ENCODE results near the gene ICE1.
"Not testable (repeated sequence)": the region's sequence is repeated elsewhere in the genome, so short reads cannot be mapped to it uniquely, and the experiment has no call there.

ICE1 gene, protein sequence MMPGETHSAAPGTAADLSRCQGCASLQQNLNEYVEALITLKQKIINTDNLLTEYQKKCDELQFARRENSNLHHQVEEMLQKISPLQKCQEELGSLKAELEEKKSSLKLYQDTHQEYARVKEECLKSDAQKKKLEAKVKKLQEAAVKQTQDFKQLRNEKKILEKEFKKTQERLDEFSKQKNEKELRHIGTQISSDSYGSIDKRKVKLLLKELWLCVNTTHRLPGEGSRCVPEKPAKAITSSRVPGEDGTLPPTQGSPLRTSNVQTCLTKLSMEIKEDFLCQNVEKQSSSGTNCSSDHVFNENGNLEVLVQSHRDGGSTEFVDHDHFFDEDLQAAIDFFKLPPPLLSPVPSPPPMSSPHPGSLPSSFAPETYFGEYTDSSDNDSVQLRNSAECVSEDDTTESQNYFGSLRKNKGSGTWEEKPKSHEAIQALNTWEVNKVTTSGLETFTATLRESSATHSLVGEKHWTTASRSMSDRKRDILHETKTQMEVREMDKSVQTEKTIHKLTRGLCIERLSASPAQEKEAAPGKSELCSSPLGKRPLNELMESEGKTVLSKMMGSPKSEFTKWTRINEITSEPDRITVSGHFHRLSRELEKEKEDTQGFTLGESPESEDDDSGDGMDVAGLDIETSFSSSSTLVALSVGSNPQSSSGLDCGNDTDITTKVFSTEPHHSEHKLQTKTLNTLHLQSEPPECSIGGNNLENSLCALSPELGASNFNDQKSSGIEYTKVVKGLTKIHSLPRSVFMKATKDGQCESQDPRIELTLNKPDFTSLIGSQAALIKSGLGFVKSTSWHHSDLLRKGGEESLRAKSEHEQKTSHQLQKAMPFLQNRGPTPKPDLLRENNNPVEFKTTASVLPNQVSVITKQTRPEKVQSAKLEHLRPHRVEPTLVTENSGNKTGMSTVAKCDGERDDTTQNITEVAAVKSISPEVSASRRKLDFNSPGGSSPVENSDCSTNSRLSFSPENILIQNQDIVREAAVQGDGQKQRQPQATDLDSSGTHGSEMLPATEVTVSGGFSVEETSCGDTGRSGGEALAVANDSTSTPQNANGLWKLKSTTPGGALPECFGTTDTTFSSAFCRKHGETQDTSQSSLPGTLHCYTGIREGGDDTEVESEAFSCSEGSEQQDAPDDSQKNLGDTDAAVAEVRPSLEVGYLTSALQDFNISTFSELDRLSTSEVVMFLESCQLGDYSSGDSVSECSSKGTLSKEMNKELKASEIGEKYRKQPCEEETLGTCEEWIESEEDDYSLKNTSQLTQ (N-terminal part only)

GRCh38 chr5:5421961-5422818 lies at the start of gene ICE1:
ICE1 (plus strand) TSS chr5:5422677; CDS start chr5:5422916, 239 bp downstream.
- peak; percentile 96 to 98 for DNase-seq

- DNase-seq, result no peak
Observed at GRCh38 chr5:5372930-5373329, 49.5 kb upstream of the ICE1 start.

DNA sequence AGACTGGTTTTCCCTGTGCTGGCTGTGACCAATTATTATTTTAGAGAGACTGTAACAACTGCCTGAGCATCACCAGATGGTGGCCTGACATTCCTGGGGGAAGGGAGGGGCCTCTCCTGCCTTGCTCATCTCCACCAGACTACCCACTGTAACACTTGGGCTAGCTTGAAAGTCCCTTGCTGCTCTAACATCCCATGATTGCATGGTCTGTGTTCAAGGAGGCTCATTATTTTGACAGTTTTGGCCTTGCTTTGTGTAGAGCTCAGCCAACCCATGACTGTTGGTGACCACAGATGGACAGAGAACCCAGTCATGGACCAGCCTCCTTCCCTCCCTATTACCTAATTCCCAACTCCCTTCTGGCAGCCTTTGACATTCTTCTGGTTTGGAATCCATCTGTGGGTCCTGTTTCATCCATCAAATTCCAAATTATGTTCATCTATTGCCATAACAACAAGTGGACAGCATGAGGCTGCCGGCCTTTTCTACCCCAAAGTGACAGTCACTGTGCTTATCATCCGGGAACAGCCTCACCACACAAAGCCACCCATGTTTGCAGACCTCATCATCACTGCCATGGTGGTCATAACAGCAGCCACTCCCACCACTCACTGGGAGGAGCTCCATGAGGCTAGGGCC lies 49.0 kb upstream of the ICE1 start:
- DNase-seq, result no peak

- DNase-seq, result no peak
Observed at GRCh38 chr5:5374009-5374715, 48.3 kb upstream of the ICE1 start.

GRCh38 chr5:5377780-5378179 lies 44.7 kb upstream of the ICE1 start:
- DNase-seq, result no peak

DNA sequence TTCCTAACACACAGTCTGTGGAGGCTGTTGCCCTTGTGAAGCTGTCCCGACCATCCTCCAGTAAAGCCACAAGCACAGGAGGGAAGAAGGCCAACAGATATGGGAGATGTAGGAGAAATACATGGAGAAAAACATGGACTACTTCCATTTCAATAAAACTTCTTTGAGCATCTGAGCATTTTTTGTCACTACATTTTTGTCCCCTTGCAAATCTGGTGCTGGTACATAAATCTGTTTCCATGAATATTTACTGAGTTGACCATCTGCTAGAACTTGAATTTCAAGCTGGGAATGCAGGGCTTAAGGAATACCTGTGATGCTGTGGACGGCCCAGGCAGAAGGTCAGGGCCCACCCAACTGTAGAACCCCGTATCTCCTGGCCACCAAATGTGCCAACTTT lies 43.9 kb upstream of the ICE1 start:
- no peak for DNase-seq

DNA sequence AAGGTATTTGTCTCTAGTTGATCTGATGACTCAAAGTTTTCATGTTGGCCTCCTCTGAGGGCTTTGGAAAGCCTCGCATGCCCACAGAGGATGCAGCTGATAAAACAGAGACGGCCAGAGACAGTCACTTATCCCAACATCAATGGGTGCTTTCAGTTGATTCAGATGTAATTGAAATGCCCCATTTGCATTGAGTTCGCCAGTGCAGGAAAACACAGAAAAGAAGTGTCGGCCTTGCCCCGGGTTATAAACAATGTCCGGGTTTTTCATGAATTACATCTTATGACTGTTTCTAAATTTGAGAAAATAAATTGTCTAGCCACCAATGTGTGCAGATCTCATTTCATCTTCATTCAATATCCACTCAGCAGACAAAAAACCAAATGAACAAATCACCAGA lies 42.2 kb upstream of the ICE1 start:
- no peak for DNase-seq

DNA sequence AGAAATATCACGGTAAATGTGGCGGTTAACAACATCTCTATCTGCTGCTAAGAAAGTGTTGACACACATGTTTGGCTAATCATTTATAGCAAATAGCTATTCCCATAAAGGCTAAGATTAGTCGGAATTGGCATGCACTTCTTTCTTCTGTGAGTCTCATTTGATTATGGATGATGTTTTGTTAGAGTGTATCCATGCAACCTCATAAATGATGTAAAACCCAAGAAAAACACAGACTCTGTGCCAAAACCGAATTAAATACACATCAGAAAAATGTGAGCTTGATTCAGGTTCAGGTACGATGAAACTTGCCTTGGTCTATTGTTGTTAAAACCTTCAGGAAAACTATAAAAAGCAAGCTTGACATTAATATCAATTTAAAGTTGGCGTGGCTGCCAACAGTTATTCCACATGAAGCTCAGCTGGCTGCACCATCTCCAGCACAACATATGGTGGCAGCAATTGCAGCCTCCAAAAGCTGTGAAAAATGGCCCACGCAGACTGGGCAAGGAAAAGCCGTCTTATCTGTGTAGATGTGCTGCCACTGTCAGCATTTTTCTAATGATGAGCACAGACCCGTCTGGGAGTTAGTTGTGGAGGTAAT lies 41.1 kb upstream of the ICE1 start:
- DNase-seq, result no peak

GRCh38 chr5:5383461-5383860 lies 39.0 kb upstream of the ICE1 start:
- DNase-seq, result no peak

DNA sequence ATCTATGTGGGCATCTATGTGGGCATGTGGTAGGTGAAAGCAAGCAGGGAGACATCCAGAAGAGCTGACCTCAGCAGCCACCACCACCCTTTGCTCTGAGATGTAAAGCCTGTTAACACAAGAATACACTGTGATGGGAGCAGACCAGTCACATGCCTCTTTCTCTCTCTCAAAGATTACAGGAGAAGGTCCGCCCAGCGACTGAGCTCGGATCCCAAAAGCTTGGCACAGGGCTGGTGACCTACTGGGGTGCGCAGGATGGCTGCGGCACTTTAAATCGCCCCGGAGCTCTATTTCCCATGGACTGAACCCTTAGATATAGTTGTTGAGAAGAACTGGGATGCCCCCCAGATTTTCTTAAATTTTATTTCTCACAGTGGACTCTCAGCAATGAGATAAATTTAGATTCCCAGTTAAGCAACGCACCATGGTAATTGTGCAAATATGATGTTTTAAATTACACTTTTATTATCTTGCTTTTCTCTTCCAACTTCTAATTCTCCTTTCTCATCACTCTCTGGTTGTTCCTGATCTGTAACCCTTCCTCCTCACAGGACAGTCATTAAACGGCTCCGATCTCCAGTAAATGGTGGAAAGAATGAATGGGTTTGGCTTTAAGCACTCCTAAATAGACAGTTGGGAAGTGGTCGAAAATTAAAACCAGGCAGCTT lies 37.7 kb upstream of the ICE1 start:
- DNase-seq, result no peak

GRCh38 chr5:5385331-5385662 lies 37.2 kb upstream of the ICE1 start:
- no peak for DNase-seq

- DNase-seq, result no peak
Observed at GRCh38 chr5:5386329-5386728, 36.1 kb upstream of the ICE1 start.

DNA sequence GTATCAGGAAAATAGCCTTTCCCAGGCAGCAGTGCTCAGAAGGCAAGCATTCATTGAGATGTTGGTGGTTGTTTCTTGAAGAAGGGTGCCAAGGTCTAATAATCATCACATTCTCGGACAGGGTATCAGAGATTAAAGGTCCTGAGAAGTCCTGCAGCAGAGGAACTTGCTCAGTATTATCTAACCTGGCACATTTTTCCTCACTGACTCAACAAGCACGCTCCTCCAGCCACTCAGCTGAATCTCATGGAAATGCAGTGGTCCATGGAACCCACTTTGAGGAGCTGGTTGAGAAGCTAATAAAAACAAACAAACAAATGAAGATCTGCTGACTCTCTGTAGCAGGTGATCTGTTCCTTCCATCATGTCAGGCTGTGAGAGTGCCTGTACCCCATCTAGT lies 35.3 kb upstream of the ICE1 start:
- DNase-seq, result no peak

DNA sequence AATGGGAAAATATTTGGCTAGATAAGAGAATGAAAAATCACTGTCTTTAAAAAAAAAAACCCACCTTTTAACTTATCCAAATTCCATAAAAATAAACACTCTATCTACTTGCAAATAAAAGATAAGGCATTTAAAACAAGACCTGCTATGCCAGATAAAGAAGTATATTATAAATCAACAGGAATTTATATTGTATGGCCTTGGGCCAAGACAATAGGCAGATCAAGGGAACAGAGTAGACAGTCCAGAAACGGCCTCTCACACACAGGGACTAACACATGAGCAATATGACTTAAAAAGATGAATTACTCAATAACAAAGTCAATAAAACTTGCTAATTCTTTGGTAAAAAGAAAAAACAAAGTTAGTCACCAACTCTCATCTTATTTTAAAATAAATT lies 34.7 kb upstream of the ICE1 start:
- no peak for DNase-seq

GRCh38 chr5:5390121-5390869 lies 32.2 kb upstream of the ICE1 start:
- not testable (repeated sequence) for DNase-seq

DNA sequence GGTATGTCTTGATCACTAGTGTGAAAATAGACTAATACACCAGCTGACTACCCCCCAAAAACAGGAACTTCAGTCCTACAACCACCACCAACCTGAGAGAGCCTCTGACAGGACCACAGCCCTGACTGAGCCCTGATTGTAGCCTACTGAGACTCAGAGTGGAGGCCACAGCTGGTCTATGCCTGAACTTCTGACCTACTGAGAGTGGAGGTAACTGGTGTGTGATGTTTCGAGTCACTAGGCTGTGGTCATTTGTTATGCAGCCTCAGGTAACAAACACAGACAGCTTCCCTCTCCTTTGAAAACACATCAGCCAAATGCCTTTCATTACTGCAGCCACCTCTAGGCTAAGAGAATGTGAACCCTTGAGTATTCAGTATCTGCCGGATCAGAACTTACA lies 30.0 kb upstream of the ICE1 start:
- DNase-seq, result not testable (repeated sequence)

DNA sequence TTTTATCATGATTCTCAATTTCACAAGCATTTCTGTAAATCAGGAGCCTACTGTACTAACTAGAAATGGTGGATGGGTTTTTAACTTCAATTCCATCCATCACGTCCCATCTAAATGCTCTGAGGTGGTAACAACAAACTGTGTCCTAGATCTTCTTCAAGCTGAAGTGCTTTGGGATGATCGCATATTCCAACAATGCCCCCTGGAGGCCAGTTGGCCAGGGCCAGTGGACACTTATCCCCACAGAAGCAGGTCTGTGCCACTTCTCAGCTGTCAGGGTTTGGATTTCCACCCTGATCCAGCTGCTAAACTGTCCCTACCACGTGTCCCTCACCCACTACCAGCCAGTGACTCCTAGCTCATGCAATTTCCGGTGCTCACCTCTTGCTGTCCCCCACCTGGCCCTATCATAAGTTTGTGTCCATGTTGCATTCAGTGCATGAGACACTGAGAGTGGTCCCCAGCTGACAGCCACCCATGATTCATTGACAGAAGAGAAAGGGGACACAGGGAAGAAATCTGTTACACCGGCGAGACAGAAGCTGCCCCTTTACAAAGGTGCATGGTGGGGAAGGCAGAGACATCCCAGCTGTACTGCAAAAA lies 28.0 kb upstream of the ICE1 start:
- not testable (repeated sequence) for DNase-seq

GRCh38 chr5:5395093-5395492 lies 27.4 kb upstream of the ICE1 start:
- DNase-seq, result not testable (repeated sequence)

DNA sequence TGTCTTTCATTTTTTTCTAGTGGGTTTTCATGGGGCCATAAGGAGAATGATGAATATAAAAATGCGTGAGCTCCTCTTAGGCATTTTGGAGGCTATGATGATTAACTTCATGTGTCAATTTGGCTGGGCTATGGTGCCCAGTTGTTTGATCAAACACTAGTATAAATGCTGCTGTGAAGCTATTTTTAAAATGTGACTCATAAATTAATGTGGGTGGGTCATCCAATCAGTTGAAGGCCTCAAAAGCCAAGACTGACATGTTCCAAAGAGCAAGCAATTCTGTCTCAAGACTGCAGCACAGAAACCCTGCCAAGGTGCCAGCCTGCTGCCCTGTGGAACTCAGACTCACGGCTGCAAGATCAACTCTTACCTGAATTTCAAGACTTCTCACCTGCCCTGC lies 24.4 kb upstream of the ICE1 start:
- no peak for DNase-seq

Measured in CD4-positive, alpha-beta T cell treated with Interferon alpha-2 for 1 hour (primary cell).